Neuron (in vitro differentiated cells): ENCODE measurements around the gene DCBLD2.

Source experiments
- H2AFZ ChIP-seq: one replicate; pipeline ENCODE4 v1.6.1; 2013; ENCODE audit warnings: low read depth, mild to moderate bottlenecking, inconsistent platforms, low read length, moderate library complexity
- H3K27me3 ChIP-seq: one replicate; pipeline ENCODE4 v1.6.1; 2013; ENCODE audit warnings: low read length; ENCODE audit not compliant: insufficient read depth
- H3K36me3 ChIP-seq: one replicate; pipeline ENCODE4 v1.6.1; 2013; ENCODE audit warnings: low read length; ENCODE audit not compliant: insufficient read depth
- H3K4me1 ChIP-seq: one replicate; pipeline ENCODE4 v1.6.1; 2013; ENCODE audit warnings: low read length; ENCODE audit not compliant: insufficient read depth
- H3K4me3 ChIP-seq: 2 replicates; pipeline ENCODE4 v1.5.1; 2013; ENCODE audit warnings: mild to moderate bottlenecking, low read length, moderate library complexity
- H3K9me3 ChIP-seq: one replicate; pipeline ENCODE4 v1.6.1; 2013; ENCODE audit warnings: low read length

Gene DCBLD2

DNA sequence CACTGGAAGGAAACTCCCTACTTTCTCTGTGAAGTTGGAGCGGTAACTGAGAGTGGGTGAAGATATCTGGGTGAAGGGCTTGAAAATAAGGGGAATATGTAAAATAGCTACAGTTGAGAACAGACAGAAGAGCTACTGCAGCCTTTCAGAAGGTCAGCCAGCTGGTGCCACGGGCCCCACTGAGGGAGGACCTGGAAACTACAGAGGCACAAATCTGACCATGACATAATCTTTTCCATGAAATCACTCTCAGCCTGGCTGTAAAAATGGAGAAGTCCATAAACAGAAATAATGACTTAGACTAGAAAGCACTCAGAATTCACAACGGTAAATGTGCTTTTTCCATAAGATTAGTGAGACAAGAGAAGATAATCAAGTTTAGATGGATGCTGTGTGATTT lies 91.9 kb downstream of the DCBLD2 start:
- H3K27me3 ChIP-seq: no peaks in the 10 kb centered on the region

DNA sequence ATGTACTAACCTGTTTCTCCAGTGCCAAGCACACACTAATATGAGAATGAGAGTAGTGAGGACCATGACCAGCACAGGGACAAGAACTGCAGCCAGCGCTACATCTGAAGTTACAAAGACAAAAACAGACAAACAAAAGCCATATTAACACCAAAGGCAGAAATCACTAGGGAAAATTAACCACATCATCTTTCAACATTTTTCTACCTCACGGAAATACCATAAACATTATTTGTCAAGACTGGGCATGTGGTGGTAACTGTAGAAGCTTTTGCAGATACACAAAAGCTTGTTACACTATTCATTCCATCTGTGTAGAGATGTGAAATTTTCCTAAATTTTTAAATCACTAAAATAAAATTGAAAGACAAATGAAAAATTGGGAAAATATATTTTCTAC lies 93.4 kb downstream of the DCBLD2 start:
- no peaks in the 10 kb centered on the region for H3K4me1 ChIP-seq
- H3K4me3 ChIP-seq: no peak overlapping the region
- H3K36me3 ChIP-seq: peaks cover 75% of the 10 kb centered on the region
- peaks cover 8% of the 10 kb centered on the region for H3K9me3 ChIP-seq
- H3K27me3 ChIP-seq: no peaks in the 10 kb centered on the region
- no peak overlapping the region for H2AFZ ChIP-seq

More for the DNA sequence above, 91.9 kb downstream of the DCBLD2 start:
- Histone ChIP-seq H3K9me3 (peaks cover 8% of the 10 kb centered on the region), H2AFZ (no peak overlapping the region), H3K36me3 (peaks cover 84% of the 10 kb centered on the region), H3K4me1 (no peaks in the 10 kb centered on the region), H3K4me3 (no peak overlapping the region)

DNA sequence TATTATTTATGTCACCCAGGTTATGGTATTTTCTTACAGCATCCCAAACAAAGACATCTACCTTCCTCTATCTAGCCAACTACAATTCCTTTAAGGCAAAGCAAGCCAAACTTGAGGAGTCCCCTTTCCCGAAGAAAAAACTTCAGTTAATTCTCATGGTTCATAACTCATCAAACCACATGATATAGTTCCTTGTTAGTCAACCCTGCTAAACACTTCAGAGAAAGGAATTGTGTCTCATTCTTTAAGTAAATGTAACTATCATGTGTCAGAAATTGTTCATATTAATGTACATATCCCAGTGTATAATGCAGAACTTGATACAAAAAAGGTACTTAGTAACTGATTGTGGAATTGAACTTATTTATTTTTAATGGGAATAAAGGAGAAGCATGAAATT lies 93.9 kb downstream of the DCBLD2 start:
- Histone ChIP-seq H3K4me3 (no peak overlapping the region), H2AFZ (no peak overlapping the region), H3K36me3 (peaks cover 74% of the 10 kb centered on the region), H3K9me3 (peaks cover 8% of the 10 kb centered on the region), H3K4me1 (no peaks in the 10 kb centered on the region), H3K27me3 (no peaks in the 10 kb centered on the region)

DNA sequence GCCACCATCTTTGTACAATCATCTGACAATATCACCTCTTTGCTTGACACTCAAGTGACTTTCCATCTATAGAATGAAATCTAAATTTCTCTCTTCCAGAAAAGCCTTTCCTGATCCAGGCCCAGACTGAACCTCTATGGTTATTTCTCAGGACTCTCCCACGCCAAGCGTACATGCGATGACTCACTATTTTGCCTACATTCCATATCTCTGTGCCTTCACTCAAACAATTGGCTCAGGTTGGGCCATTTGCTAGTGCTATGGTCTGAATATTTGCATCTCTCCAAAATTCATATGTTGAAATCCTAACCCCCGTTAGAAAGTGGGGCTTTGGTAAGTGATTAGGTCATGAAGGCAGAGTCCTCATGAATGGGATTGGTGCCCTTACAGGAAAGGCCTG lies 94.5 kb downstream of the DCBLD2 start:
- Histone ChIP-seq H3K36me3 (peaks cover 71% of the 10 kb centered on the region), H3K4me3 (no peak overlapping the region), H3K9me3 (peaks cover 8% of the 10 kb centered on the region), H3K4me1 (no peaks in the 10 kb centered on the region), H2AFZ (no peak overlapping the region), H3K27me3 (no peaks in the 10 kb centered on the region)

DNA sequence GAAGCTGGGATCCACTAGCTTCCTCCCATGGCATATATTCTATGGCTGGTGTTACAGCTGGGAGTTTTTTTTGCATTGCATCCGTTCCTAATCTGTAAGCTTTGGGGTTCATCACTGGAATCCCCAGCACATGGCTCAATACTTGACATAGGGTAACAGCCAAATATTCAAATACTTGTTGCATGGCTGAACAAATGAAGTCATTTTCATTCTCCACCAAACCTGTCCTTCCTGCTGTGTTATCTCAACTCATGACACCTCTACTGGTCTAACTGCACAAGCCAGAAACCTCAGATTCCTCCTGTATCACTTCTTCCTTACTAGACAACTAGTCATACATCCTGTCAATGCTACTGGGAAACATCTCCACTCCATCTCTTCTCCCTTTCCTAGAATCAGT lies 95.0 kb downstream of the DCBLD2 start:
- Histone ChIP-seq H2AFZ (no peak overlapping the region), H3K9me3 (peaks cover 8% of the 10 kb centered on the region), H3K36me3 (peaks cover 68% of the 10 kb centered on the region), H3K4me1 (no peaks in the 10 kb centered on the region), H3K4me3 (no peak overlapping the region), H3K27me3 (no peaks in the 10 kb centered on the region)

DNA sequence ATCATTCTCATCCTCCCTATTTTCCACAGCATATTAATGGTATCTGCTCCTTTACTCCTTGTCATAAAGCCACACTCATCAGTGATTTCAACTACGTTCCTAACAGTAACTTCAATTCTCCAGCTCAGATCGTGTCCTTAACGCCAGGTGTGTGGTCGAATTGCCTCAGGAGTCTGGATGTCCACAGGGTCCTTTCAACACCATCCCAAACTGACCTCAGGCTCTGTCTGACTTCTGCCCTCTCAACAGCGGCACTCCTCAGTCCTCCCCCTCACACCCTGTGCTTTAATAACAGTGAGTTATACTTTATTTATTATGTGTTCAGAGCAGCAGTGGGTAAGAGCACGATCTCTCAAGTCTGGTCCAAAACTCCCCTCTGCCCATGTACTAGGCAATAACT lies 95.9 kb downstream of the DCBLD2 start:
- no peak overlapping the region for H3K4me3 ChIP-seq
- peaks cover 68% of the 10 kb centered on the region for H3K36me3 ChIP-seq
- no peaks in the 10 kb centered on the region for H3K27me3 ChIP-seq
- H2AFZ ChIP-seq: no peak overlapping the region
- no peaks in the 10 kb centered on the region for H3K4me1 ChIP-seq
- peaks cover 8% of the 10 kb centered on the region for H3K9me3 ChIP-seq

DNA sequence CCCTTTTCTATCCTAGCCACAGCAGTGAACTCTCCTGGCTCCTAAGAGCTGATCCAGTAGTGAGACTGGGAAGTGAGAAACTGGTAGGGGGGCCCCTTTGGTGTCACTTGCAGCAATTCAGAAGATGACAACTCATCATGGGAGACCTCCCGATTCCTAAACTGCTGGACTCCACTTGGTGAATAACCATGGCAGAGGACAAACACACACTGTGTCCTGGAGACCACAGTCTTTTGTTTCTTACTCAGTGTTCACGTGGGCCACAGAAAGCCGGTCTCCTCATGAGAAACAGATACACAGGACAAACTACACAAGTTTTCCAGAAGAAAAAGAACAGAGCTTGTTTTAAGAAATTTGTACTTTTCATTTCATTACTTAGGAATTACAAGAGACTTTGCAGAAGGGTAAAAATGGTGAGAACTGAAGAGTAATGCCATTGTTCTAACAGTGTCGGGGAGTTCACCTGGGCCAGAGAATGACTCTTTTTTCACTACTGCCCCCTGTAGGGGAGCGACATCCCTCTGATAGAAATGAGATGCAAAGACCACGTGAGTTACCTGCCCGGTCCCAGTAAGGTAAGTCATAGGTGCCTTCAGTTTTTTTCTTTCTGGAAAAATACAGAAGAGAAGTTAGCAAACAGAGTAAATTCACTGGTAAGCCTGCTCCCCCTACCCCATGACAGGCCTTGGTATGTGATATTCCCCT lies 100.3 kb downstream of the DCBLD2 start:
- H3K9me3 ChIP-seq: peaks cover 4% of the 10 kb centered on the region
- no peak overlapping the region for H2AFZ ChIP-seq
- H3K36me3 ChIP-seq: peaks cover 66% of the 10 kb centered on the region
- no peak overlapping the region for H3K4me3 ChIP-seq
- H3K4me1 ChIP-seq: no peaks in the 10 kb centered on the region
- no peaks in the 10 kb centered on the region for H3K27me3 ChIP-seq

DNA sequence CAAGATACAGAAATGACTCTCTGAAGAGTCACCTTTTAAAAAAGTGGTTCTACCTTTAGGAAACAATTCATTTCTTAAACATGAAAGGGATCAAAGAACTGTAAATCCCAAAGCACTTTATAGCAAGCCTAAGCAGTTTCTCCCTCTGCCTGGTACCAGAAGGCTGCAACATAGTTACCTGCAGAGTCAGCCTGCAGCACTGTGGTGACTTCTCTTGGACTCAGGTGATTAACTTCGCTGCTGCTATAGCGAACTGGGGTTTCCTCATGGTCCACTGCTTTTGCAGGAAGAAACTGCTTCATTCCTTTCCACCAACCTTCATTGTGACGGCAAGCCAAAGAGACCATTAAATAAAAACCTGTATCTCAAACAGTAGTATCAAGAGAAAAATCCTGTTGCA lies 101.1 kb downstream of the DCBLD2 start:
- Histone ChIP-seq H3K9me3 (peaks cover under 1% of the 10 kb centered on the region), H3K36me3 (peaks cover 65% of the 10 kb centered on the region), H3K4me1 (no peaks in the 10 kb centered on the region), H2AFZ (no peak overlapping the region), H3K4me3 (no peak overlapping the region), H3K27me3 (no peaks in the 10 kb centered on the region)

DNA sequence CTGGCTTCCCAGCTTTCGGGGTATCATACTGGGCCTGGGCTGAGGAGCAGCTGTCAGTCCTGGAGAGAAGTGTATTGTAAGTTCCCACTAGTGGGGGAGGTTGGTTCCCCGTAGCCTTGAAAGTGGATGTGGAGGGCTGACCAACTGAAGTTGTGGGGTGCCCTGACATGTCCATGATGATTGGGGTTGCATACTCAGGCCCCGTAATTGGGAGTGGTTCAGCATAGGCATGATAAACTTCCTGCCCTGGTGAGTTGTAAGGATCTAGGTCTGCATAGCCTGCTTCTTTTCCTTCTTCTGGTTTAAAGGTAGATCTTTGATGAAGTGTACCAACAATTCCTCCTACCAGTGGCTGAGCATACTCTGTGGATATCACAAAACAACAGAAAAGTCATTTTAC lies 102.0 kb downstream of the DCBLD2 start:
- Histone ChIP-seq H3K4me3 (no peak overlapping the region), H3K4me1 (no peaks in the 10 kb centered on the region), H3K36me3 (peaks cover 61% of the 10 kb centered on the region), H3K27me3 (no peaks in the 10 kb centered on the region), H2AFZ (no peak overlapping the region), H3K9me3 (no peaks in the 10 kb centered on the region)

DNA sequence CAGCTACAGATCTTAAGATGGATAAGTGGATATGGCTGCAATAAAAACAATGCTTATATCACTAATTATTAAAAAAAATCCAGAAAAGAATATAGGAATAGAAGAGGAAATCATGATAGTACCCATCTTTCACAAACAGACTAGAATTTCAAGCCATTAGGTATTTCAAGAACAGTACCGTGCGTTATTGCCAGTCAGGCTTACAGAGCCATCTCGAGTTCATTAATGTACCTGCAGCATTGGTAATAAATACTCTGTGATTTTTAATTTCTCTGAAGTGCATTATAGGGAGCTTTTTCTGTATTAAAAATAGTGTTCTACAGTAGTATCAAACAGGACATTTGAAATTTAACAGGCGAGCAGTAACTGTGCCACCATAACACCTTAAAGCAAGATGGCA lies 102.7 kb downstream of the DCBLD2 start:
- H2AFZ ChIP-seq: no peak overlapping the region
- H3K27me3 ChIP-seq: no peaks in the 10 kb centered on the region
- H3K36me3 ChIP-seq: peaks cover 61% of the 10 kb centered on the region
- H3K4me1 ChIP-seq: no peaks in the 10 kb centered on the region
- no peaks in the 10 kb centered on the region for H3K9me3 ChIP-seq
- no peak overlapping the region for H3K4me3 ChIP-seq

DNA sequence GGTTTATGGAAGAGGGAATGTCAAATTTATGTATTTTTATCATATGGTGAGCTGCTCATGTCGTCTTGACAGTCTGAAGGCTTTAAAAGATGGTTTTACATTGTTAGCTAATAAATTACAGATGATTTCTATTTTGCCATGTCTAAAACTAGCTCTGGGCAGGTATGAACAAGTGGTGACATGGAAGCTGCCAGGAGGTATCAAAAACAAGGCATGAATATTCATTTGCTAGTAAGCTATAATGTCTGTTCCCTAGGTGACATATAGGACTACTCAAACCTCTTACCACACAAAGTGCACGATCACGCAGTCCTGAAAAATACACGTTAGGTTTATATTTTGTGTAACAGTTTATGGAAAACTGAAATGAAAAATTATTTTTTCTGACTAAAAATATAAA lies 103.6 kb downstream of the DCBLD2 start:
- no peaks in the 10 kb centered on the region for H3K27me3 ChIP-seq
- H3K36me3 ChIP-seq: peaks cover 61% of the 10 kb centered on the region
- no peak overlapping the region for H2AFZ ChIP-seq
- no peaks in the 10 kb centered on the region for H3K4me1 ChIP-seq
- H3K4me3 ChIP-seq: no peak overlapping the region
- no peaks in the 10 kb centered on the region for H3K9me3 ChIP-seq

DNA sequence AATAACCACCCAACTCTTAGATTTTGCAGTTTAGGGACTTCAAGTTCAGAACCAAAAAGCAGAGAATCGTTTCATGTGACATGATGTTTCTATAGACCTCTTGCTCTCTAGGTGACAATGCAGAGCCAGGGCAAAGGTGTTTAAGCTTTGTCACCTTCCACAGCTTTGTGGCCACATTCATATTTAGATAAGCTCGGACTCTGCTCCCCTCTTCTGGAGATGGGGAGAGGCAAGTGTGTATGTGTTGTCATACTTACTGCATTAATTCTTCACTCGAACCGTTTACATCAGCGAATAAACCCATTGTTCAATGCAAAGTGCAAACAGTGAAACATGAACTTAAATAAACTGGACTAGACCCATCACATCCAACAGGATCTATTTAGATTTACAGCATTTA lies 105.2 kb downstream of the DCBLD2 start:
- no peak overlapping the region for H2AFZ ChIP-seq
- H3K4me3 ChIP-seq: no peak overlapping the region
- H3K4me1 ChIP-seq: no peaks in the 10 kb centered on the region
- peaks cover 57% of the 10 kb centered on the region for H3K36me3 ChIP-seq
- no peaks in the 10 kb centered on the region for H3K27me3 ChIP-seq
- no peaks in the 10 kb centered on the region for H3K9me3 ChIP-seq

DNA sequence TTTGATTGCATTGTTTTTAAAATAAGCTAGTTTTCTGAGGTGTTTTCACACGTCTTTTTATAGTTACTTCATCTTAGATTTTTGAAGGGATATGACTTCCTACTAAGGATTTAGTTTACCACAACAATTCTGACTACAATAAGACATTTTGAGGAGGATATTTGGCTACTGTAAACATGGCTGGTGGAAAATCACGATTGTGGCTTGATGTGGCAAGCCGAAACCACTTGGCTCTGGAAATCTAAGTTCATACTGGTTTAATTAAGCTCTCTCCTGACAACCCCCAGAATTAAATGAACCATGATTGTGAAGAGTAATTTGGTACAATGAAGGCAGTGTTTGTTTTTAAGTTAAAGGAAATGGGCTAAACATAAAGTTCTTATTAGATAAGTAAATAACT lies 107.5 kb downstream of the DCBLD2 start:
- no peaks in the 10 kb centered on the region for H3K4me1 ChIP-seq

More for the DNA sequence above, 107.5 kb downstream of the DCBLD2 start:
- H2AFZ ChIP-seq: no peak overlapping the region
- H3K36me3 ChIP-seq: peaks cover 33% of the 10 kb centered on the region
- H3K9me3 ChIP-seq: no peaks in the 10 kb centered on the region
- no peaks in the 10 kb centered on the region for H3K27me3 ChIP-seq
- H3K4me3 ChIP-seq: no peak overlapping the region
